Adrenal gland (tissue), 5 donors: ENCODE measurements around the gene ADGRB2.

ENCODE experiments used
- POLR2A ChIP-seq, 2 donors: fragments of 450-650 bp; IDR thresholded peaks; one replicate each; pipeline ENCODE4 v1.6.1; 2017; ENCODE audit warnings: antibody characterized with exemption in 2 of 2, mild to moderate bottlenecking in 2 of 2, moderate library complexity in 1 of 2
- TF ChIP-seq, protein P1 (sequence below), 6 experiments: fragments of 450-650 bp in 4 of 6; fragments of 200-600 bp in 2 of 6; sonication (generic) in 1 of 6; IDR thresholded peaks; 1 replicate in 5 of 6; 2 replicates in 1 of 6; pipeline versions ENCODE4 v1.5.1 to v1.8.0; 2016 to 2021; ENCODE audit warnings: antibody characterized with exemption in 6 of 6, mild to moderate bottlenecking in 2 of 6, moderate library complexity in 1 of 6
- donor health status: DM: no; HTN: no; CAD: no.

DNA sequence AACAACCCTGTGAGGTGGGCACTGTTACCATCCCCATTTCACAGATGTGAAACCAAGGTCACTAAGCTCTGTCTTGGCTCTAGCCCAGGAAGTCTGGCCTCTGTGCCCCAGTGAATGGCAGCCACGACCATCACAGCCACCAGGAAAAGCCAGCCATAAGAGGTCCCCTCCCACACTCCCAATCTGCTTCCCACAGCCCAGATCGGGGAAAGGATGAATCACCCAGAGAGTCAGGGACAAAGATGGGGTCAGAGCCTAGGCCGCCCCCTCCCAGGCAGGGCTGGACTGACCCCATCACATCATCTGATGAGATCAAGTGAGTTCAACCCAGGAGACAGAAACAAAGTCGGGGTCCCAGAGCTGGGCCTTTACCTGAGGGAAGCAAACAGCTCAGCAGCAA is 37.4 kb downstream of the ADGRB2 start:
- TF ChIP-seq POLR2A (IDR thresholded peaks at IDR 0.05), result no peak
- TF ChIP-seq, protein P1, sequence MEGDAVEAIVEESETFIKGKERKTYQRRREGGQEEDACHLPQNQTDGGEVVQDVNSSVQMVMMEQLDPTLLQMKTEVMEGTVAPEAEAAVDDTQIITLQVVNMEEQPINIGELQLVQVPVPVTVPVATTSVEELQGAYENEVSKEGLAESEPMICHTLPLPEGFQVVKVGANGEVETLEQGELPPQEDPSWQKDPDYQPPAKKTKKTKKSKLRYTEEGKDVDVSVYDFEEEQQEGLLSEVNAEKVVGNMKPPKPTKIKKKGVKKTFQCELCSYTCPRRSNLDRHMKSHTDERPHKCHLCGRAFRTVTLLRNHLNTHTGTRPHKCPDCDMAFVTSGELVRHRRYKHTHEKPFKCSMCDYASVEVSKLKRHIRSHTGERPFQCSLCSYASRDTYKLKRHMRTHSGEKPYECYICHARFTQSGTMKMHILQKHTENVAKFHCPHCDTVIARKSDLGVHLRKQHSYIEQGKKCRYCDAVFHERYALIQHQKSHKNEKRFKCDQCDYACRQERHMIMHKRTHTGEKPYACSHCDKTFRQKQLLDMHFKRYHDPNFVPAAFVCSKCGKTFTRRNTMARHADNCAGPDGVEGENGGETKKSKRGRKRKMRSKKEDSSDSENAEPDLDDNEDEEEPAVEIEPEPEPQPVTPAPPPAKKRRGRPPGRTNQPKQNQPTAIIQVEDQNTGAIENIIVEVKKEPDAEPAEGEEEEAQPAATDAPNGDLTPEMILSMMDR (IDR thresholded peaks at IDR 0.05), result no peak
